OCI-LY1 (cell line): Measurements from ENCODE around the gene SLC8A1.

Experiments
- H2AFZ ChIP-seq: fragments of 200-600 bp; sonication (generic), shearing (Covaris generic); 2 replicates; pipeline ENCODE4 v1.6.0; 2014; ENCODE audit warnings: antibody characterized with exemption, mild to moderate bottlenecking, low read length
- H3F3A ChIP-seq: fragments of 200-600 bp; sonication (generic), shearing (Covaris generic); 2 replicates; pipeline ENCODE4 v1.6.0; 2014; ENCODE audit warnings: mild to moderate bottlenecking, antibody characterized with exemption, low read length, moderate library complexity; ENCODE audit not compliant: insufficient read depth
- H3K27ac ChIP-seq: fragments of 200-600 bp; sonication (generic); 2 replicates; pipeline ENCODE4 v1.5.1; 2014; ENCODE audit warnings: low read length, mixed run types, mild to moderate bottlenecking, low read depth; ENCODE audit not compliant: poor library complexity, severe bottlenecking
- H3K27me3 ChIP-seq: fragments of 200-600 bp; sonication (generic); 2 replicates; pipeline ENCODE4 v1.6.0; 2014; ENCODE audit warnings: antibody characterized with exemption, mild to moderate bottlenecking, low read length, moderate library complexity; ENCODE audit not compliant: insufficient read depth
- H3K36me3 ChIP-seq: fragments of 200-600 bp; sonication (generic); 2 replicates; pipeline ENCODE4 v1.6.1; 2014; ENCODE audit warnings: mild to moderate bottlenecking, antibody characterized with exemption, low read length, moderate library complexity, mixed read lengths; ENCODE audit not compliant: insufficient read depth
- H3K4me1 ChIP-seq: fragments of 200-600 bp; sonication (generic); 2 replicates; pipeline ENCODE4 v1.5.1; 2014; ENCODE audit warnings: mild to moderate bottlenecking, low read length, moderate library complexity; ENCODE audit not compliant: insufficient read depth, severe bottlenecking
- H3K4me2 ChIP-seq: fragments of 200-600 bp; sonication (generic), shearing (Covaris generic); 2 replicates; pipeline ENCODE4 v1.6.1; 2014; ENCODE audit warnings: low read length
- H3K4me3 ChIP-seq: fragments of 200-600 bp; sonication (generic); 2 replicates; pipeline ENCODE4 v1.5.1; 2014; ENCODE audit warnings: low read length, low read depth, mild to moderate bottlenecking, mixed read lengths; ENCODE audit not compliant: poor library complexity, severe bottlenecking
- H3K79me2 ChIP-seq: fragments of 200-600 bp; shearing (Covaris generic); 2 replicates; pipeline ENCODE4 v1.6.1; 2016; ENCODE audit warnings: mixed run types, low read length, mixed read lengths; ENCODE audit not compliant: insufficient read depth
- H3K9ac ChIP-seq: fragments of 200-600 bp; sonication (generic), shearing (Covaris generic); 2 replicates; pipeline ENCODE4 v1.6.1; 2014; ENCODE audit warnings: mild to moderate bottlenecking, low read length, mixed read lengths
- H3K9me2 ChIP-seq: fragments of 200-600 bp; sonication (generic), shearing (Covaris generic); 2 replicates; pipeline ENCODE4 v1.6.1; 2014; ENCODE audit warnings: low read depth, mild to moderate bottlenecking, low read length, mixed read lengths
- H3K9me3 ChIP-seq: fragments of 200-600 bp; shearing (Covaris generic); 2 replicates; pipeline ENCODE4 v1.6.1; 2014; ENCODE audit warnings: low read length, mixed read lengths
- H4K20me1 ChIP-seq: fragments of 200-600 bp; sonication (generic), shearing (Covaris generic); 2 replicates; pipeline ENCODE4 v1.6.0; 2016; ENCODE audit warnings: mild to moderate bottlenecking, low read length; ENCODE audit not compliant: insufficient read depth
- CTCF ChIP-seq: fragments of 200-600 bp; sonication (generic), shearing (Covaris generic); IDR thresholded peaks from 2 replicates; pipeline ENCODE4 v1.5.1; 2017; ENCODE audit warnings: mild to moderate bottlenecking, antibody characterized with exemption, low read length, moderate library complexity, mixed read lengths
- EZH2 ChIP-seq: fragments of 200-600 bp; sonication (generic), shearing (Covaris generic); IDR thresholded peaks from 2 replicates; pipeline ENCODE4 v1.8.0; 2017; ENCODE audit warnings: borderline replicate concordance, mixed run types, mild to moderate bottlenecking, antibody characterized with exemption, low read length, moderate library complexity, mixed read lengths

Gene SLC8A1

DNA sequence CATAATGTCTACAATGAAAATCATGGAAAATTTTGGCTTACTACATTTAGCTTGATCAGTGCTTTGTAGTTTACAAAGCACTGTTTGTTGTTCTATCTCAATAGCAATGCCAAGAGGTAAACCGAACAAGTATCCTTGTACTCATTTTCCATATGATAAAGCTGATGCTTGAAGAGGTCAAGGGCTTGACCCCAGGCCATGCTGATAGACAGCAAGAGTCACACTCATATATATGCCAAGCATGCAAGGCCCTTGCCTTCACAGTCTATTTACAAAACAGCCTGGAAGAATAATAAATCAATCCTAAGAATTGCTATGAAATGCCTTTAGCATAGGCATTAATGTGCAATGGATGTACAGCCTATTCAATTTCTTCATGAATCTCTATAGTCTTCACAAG lies 71.8 kb downstream of the SLC8A1 start:
- H3K9me2 ChIP-seq, result no peaks in the 10 kb centered on the region
- no peak for TF ChIP-seq EZH2
- no peak for TF ChIP-seq CTCF
- H3K4me1 ChIP-seq, result no peaks in the 10 kb centered on the region

DNA sequence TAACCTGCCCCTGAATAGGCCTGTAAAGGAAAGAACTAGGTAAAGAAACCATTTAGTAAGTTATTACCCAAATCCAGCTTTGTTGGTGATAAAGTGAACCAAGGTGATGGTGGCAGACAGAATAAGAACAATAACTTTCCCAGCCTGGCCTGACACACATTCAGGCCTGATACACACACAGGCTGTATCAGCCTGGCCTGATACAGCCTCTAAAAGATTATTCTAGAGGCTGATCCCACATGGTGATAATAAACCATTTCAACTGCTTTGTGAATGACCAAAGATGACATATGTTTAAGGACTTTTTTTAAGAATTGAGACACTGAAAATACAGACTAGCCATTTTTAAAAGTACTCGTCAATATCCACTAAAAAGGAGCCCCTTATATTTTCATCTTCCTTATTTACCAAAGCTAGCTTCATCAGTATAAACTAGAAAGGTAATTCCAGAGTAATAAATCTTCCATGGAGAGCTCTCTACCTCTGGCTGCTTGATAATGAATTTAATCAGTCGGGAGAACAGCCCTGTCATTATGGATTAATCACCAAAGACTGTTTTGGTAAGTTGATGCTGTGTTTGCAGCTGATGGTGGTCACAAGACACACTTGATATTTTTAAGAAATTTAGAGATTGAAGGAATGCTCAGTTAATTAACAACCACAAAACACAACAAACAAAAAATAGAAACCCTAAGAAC lies 77.2 kb downstream of the SLC8A1 start:
- H3F3A ChIP-seq, result no peaks in the 10 kb centered on the region
- no peak for TF ChIP-seq CTCF
- TF ChIP-seq EZH2, result no peak
- H3K9me3 ChIP-seq, result no peaks in the 10 kb centered on the region
- no peaks in the 10 kb centered on the region for H4K20me1 ChIP-seq
- no peak overlapping the region for H3K27ac ChIP-seq
- H3K4me2 ChIP-seq, result no peak overlapping the region
- H3K27me3 ChIP-seq, result no peaks in the 10 kb centered on the region
- no peaks in the 10 kb centered on the region for H3K9me2 ChIP-seq
- no peak overlapping the region for H3K9ac ChIP-seq
- no peak overlapping the region for H2AFZ ChIP-seq
- no peaks in the 10 kb centered on the region for H3K36me3 ChIP-seq
- H3K4me1 ChIP-seq, result no peaks in the 10 kb centered on the region
- no peak overlapping the region for H3K4me3 ChIP-seq
- H3K79me2 ChIP-seq, result no peaks in the 10 kb centered on the region

More for the DNA sequence above, 71.8 kb downstream of the SLC8A1 start:
- Histone ChIP-seq H3K4me3 (no peak overlapping the region), H3K79me2 (no peaks in the 10 kb centered on the region), H3F3A (no peaks in the 10 kb centered on the region), H3K36me3 (no peaks in the 10 kb centered on the region), H3K27me3 (no peaks in the 10 kb centered on the region), H4K20me1 (no peaks in the 10 kb centered on the region), H3K4me2 (no peak overlapping the region), H3K27ac (no peak overlapping the region), H3K9me3 (0 out of 2 replicates have a peak, but pooled peaks cover 2% of the 10 kb centered on the region), H3K9ac (no peak overlapping the region), H2AFZ (no peak overlapping the region)

DNA sequence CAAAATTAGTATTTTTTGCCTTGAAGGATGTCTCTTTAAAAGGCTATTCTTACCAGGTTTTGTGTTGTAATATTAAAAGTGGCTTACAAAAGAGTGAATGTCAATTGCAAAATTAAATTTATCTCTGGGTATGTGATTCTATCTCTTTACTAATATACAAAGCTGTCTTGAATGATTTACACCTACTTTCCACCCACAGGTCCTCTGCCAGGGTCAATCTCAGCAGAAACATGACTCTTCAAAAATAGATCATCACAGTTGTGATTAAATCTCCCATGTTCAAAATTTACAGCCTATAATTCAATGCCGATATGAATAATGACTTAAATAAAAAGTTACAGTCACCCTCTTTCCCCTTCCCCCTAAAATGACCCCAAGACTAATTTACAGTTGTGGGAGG lies 78.8 kb downstream of the SLC8A1 start:
- Histone ChIP-seq H3F3A (no peaks in the 10 kb centered on the region), H3K9ac (no peak overlapping the region), H2AFZ (no peak overlapping the region), H3K9me3 (no peaks in the 10 kb centered on the region), H3K79me2 (no peaks in the 10 kb centered on the region), H3K4me1 (no peaks in the 10 kb centered on the region), H3K9me2 (no peaks in the 10 kb centered on the region), H3K27ac (no peak overlapping the region), H3K4me3 (no peak overlapping the region), H3K36me3 (no peaks in the 10 kb centered on the region), H3K27me3 (no peaks in the 10 kb centered on the region), H4K20me1 (no peaks in the 10 kb centered on the region), H3K4me2 (no peak overlapping the region)
- TF ChIP-seq CTCF (no peak), EZH2 (no peak)
